Measurements from ENCODE around the gene C9orf50. TPM values are rescaled to one million over a fixed set of nuclear protein-coding genes. Genes with fewer than 3 reads are reported as not detected.

Gene C9orf50
- total RNA-seq, 2 donors from 2014 or later = not detected

DNA sequence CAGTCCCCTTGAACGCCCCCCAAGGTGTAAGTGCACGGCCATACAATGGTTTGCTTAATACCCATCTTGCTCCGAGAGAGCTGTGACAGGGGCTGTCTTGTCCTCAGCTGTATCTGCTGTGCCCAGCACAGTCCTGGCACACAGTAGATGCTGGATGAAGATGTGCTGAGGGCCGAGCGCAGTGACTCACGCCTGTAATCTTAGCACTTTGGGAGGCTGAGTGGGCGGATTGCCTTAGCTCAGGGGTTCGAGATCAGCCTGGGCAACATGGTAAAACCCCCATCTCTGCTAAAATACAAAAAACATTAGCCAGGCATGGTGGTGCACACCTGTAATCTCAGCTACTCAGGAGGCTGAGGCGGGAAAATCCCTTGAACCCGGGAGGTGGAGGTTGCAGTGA is 53.6 kb downstream of the C9orf50 start:
- intact Hi-C loops (cut with DNase I) = no loop called here
- DNase-seq (ENCODE audit: low spot score) = no peak

DNA sequence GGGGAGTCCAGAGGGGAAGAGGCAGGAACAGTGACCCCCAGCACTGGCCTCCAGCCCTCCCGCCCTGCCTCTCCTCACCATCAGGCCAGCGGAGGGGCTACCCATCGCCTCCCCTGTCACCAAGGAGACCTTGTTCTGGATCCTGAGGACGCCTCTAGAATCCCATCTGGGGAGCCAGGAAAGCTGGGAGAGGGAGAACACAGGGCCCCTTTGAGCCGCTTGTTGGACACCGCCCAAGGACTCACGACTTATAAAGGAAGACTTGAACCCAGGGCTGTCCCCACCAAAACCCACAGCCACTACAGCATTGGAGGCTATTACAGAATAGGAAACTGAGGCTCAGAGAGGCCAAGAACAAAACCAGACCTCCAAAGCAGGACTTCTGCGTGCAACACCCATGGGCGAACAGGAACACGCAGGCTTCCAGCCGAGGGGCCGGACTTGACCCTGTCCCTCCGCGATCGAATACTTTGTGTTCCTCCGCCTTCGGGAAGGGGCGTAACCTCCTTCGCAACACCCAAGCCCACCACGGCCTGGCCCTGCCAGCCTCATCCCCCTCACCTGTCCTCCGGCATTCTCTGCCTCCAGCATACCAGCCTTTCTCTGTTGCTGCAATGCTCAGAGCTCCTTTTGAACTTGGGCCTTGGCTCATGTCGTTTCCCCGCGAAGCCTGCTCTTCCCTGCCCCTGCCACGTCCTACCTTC is 54.2 kb downstream of the C9orf50 start:
- intact Hi-C loops (cut with DNase I) = no loop called here
- DNase-seq (ENCODE audit: low spot score) = no peak

DNA sequence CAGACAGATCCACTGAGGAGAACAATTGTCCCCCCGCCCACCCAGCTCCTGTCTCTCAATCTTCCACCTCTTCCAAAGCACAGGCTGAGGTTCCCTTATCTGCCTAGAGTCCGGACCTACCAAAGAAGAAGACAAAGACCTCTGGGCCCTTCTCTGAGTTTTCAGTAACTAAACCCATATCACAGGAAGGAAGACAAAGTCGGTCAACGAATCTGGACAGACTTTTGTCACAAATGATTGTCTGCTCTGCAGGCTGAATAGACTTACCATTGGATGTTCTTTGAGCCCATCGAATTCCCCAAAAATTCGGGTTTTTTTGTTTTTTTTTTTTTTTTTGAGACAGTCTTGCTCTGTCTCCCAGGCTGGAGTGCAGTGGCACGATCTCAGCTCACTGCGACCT is 58.0 kb downstream of the C9orf50 start:
- intact Hi-C loops (cut with DNase I) = no loop called here
- DNase-seq (ENCODE audit: low spot score) = no peak

DNA sequence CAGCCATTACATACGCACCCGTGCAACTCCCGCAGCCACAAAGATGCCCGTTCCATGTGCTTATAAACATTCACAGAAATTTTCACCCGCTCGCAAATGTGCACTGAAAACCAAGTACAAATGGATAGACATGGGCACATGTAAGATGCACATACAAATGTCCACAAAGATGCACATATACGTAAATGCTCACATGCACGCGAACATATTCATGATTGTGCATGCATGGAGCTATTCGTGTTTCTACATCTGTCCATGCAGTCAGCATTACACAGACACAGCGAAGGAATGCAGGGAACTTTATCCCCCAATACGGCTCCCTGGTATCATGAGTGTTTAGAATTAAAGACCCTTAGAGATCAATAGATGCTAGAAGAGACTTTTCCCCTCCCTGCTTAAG is 58.4 kb downstream of the C9orf50 start:
- intact Hi-C loops (cut with DNase I) = no loop called here
- no peak for DNase-seq (ENCODE audit: low spot score)

Other genes starting within 250 kb of the C9orf50 start
- gene NTMT1, start 5.1 kb upstream of the C9orf50 start, total RNA-seq = 10 to 100 TPM; 22.7 to 25.6 TPM
- 10 to 100 TPM; 14.1 to 16.9 TPM for gene ASB6, start 21.1 kb upstream of the C9orf50 start, total RNA-seq
- gene PRRX2, start 44.5 kb upstream of the C9orf50 start, total RNA-seq = 10 to 100 TPM; 20.8 to 22.9 TPM
- gene PTGES, start 131.9 kb upstream of the C9orf50 start, total RNA-seq = 10 to 100 TPM in 1 of 2 donors, 1 to 10 TPM in 1; 7.9 to 15.9 TPM
- gene TOR1B, start 182.1 kb upstream of the C9orf50 start, total RNA-seq = 10 to 100 TPM; 16.9 to 17.5 TPM
- 10 to 100 TPM; 24.0 to 26.1 TPM for gene TOR1A, start 203.0 kb upstream of the C9orf50 start, total RNA-seq
- gene C9orf78, start 214.2 kb upstream of the C9orf50 start, total RNA-seq = 10 to 100 TPM; 31.3 to 40.0 TPM
- gene USP20, start 214.4 kb upstream of the C9orf50 start, total RNA-seq = 10 to 100 TPM; 25.8 to 26.0 TPM

Data from posterior vena cava (tissue), 2 donors.